Liver (tissue), 9 donors: Measurements from ENCODE around the gene COL20A1. TPM values are rescaled to one million over a fixed set of nuclear protein-coding genes. Genes with fewer than 3 reads are reported as not detected.
A peak's percentile ranks its signal among the peaks of the same experiment; 100 is the strongest.

Experiments
- DNase-seq: peaks from one replicate; pipeline ENCODE4 v3.0.0-alpha.2; 2017; ENCODE audit warnings: low spot score
- H3K27ac ChIP-seq, 2 donors: one replicate each; pipeline ENCODE4 v1.7.0; 2013; ENCODE audit warnings: inconsistent platforms in 2 of 2, low read length in 2 of 2, control low read depth in 1 of 2, low read depth in 1 of 2, mild to moderate bottlenecking in 1 of 2
- H3K27me3 ChIP-seq, 4 donors: one replicate each; pipeline versions ENCODE4 v1.6.1 to v1.7.0; 2013; ENCODE audit warnings: low read length in 3 of 4, inconsistent platforms in 1 of 4, mild to moderate bottlenecking in 1 of 4, moderate library complexity in 1 of 4; ENCODE audit not compliant: control insufficient read depth in 4 of 4, insufficient read depth in 4 of 4
- H3K36me3 ChIP-seq, 4 donors: one replicate each; pipeline versions ENCODE4 v1.6.1 to v1.7.0; 2013; ENCODE audit warnings: low read length in 3 of 4, mild to moderate bottlenecking in 3 of 4, low read depth in 1 of 4, moderate library complexity in 1 of 4; ENCODE audit not compliant: control insufficient read depth in 4 of 4, insufficient read depth in 3 of 4
- H3K4me1 ChIP-seq, 4 donors: one replicate each; pipeline versions ENCODE4 v1.6.1 to v1.7.0; 2013; ENCODE audit warnings: low read length in 3 of 4, mild to moderate bottlenecking in 3 of 4, moderate library complexity in 1 of 4; ENCODE audit not compliant: control insufficient read depth in 4 of 4, insufficient read depth in 4 of 4
- H3K4me3 ChIP-seq, 3 donors: one replicate each; pipeline versions ENCODE4 v1.6.1 to v1.7.0; 2013; ENCODE audit warnings: low read length in 3 of 3, control low read depth in 1 of 3, low read depth in 1 of 3, mild to moderate bottlenecking in 1 of 3
- H3K9ac ChIP-seq, 2 donors: one replicate each; pipeline ENCODE4 v1.7.0; 2013; ENCODE audit warnings: low read length in 2 of 2, mild to moderate bottlenecking in 2 of 2, moderate library complexity in 2 of 2, control low read depth in 1 of 2, low read depth in 1 of 2
- H3K9me3 ChIP-seq, 4 donors: one replicate each; pipeline versions ENCODE4 v1.6.1 to v1.7.0; 2013; ENCODE audit warnings: low read length in 3 of 4; ENCODE audit not compliant: control insufficient read depth in 4 of 4
- FOXA1 ChIP-seq: IDR thresholded peaks from 2 replicates; pipeline ENCODE4 v1.6.1; 2016; ENCODE audit warnings: antibody characterized with exemption
- GABPA ChIP-seq, 2 donors: IDR thresholded peaks in 1 of 2; conservative IDR thresholded peaks in 1 of 2; 2 replicates each; pipeline ENCODE4 v1.6.1; 2016; ENCODE audit warnings: antibody characterized with exemption in 2 of 2, mild to moderate bottlenecking in 1 of 2, moderate library complexity in 1 of 2
- HNF4A ChIP-seq, 2 donors: conservative IDR thresholded peaks; 2 replicates each; pipeline ENCODE4 v1.6.1; 2016; ENCODE audit warnings: antibody characterized with exemption in 2 of 2, mild to moderate bottlenecking in 2 of 2
- HNF4G ChIP-seq: IDR thresholded peaks from 2 replicates; pipeline ENCODE4 v1.6.1; 2016; ENCODE audit warnings: antibody characterized with exemption
- MAX ChIP-seq: IDR thresholded peaks from 2 replicates; pipeline ENCODE4 v1.6.1; 2016; ENCODE audit warnings: antibody characterized with exemption
- NR2F2 ChIP-seq: IDR thresholded peaks from 2 replicates; pipeline ENCODE4 v1.6.1; 2016; ENCODE audit warnings: antibody characterized with exemption
- RAD21 ChIP-seq, 2 donors: IDR thresholded peaks; 2 replicates each; pipeline ENCODE4 v1.6.1; 2016; ENCODE audit warnings: antibody characterized with exemption in 2 of 2, mild to moderate bottlenecking in 2 of 2
- REST ChIP-seq: IDR thresholded peaks from 2 replicates; pipeline ENCODE4 v1.6.1; 2016; ENCODE audit warnings: antibody characterized with exemption, mild to moderate bottlenecking
- RXRA ChIP-seq, 2 donors: IDR thresholded peaks; 2 replicates each; pipeline ENCODE4 v1.6.1; 2017 to 2018; ENCODE audit warnings: antibody characterized with exemption in 2 of 2, mild to moderate bottlenecking in 1 of 2
- SP1 ChIP-seq: IDR thresholded peaks from 2 replicates; pipeline ENCODE4 v1.6.1; 2018; ENCODE audit warnings: antibody characterized with exemption, mild to moderate bottlenecking
- TAF1 ChIP-seq: conservative IDR thresholded peaks from 2 replicates; pipeline ENCODE4 v1.6.1; 2016; ENCODE audit warnings: antibody characterized with exemption, mild to moderate bottlenecking
- ZBTB33 ChIP-seq: IDR thresholded peaks from 2 replicates; pipeline ENCODE4 v1.6.1; 2016; ENCODE audit warnings: antibody characterized with exemption
- WGBS: extraction: QIAGEN DNeasy Blood & Tissue Kit; methylation state at CpG from one replicate; pipeline ENCODE4 v1.1.7; 2013; 5-methylcytosine and 5-hydroxymethylcytosine counted together
- polyA plus RNA-seq, 2 donors: library from polyadenylated mRNA; stranded (reverse) in 1 of 2; unstranded in 1 of 2; fragments of 200-250 nt in 1 of 2; fragments of >200 nt in 1 of 2; fragmentation: Nextera tagmentation in 1 of 2; extraction: Ambion mirVana in 1 of 2; gene quantifications; one replicate each; pipeline versions ENCODE4 v1.2.1 to v1.2.3, GENCODE V29; 2013 to 2015
- total RNA-seq, 2 donors: library from RNA; depleted of rRNA; stranded (reverse); fragments of >200 nt; gene quantifications; one replicate each; pipeline ENCODE4 v1.2.3, GENCODE V29; 2014
- TF ChIP-seq, protein P1 (sequence below): IDR thresholded peaks from 2 replicates; pipeline ENCODE4 v1.6.1; 2016; ENCODE audit warnings: antibody characterized with exemption
- donor health status: healthy.
- donor health status: healthy.
- donor health status: healthy.
- donor health status: healthy.
- donor health status: healthy.

Gene COL20A1
- total and polyA plus RNA-seq, 4 donors, result not detected

- Histone ChIP-seq H3K4me3 (no peak overlapping the region), H3K36me3 (no peaks in the 10 kb centered on the region), H3K27ac (peak overlapping the region; percentile 89 to 94), H3K9me3 (no peaks in the 10 kb centered on the region), H3K4me1 (peaks cover 15 to 93% (median 61%) of the 10 kb centered on the region in 4 donors), H3K27me3 (no peaks in the 10 kb centered on the region), H3K9ac (no peak overlapping the region)
- WGBS, result 82% methylated on average over 16 of the region's 16 CpGs
- no peak for TF ChIP-seq RXRA (IDR thresholded peaks at IDR 0.05)
- DNase-seq, result no peak
Observed at GRCh38 chr20:63362436-63363009, 69.5 kb downstream of the COL20A1 start.

DNA sequence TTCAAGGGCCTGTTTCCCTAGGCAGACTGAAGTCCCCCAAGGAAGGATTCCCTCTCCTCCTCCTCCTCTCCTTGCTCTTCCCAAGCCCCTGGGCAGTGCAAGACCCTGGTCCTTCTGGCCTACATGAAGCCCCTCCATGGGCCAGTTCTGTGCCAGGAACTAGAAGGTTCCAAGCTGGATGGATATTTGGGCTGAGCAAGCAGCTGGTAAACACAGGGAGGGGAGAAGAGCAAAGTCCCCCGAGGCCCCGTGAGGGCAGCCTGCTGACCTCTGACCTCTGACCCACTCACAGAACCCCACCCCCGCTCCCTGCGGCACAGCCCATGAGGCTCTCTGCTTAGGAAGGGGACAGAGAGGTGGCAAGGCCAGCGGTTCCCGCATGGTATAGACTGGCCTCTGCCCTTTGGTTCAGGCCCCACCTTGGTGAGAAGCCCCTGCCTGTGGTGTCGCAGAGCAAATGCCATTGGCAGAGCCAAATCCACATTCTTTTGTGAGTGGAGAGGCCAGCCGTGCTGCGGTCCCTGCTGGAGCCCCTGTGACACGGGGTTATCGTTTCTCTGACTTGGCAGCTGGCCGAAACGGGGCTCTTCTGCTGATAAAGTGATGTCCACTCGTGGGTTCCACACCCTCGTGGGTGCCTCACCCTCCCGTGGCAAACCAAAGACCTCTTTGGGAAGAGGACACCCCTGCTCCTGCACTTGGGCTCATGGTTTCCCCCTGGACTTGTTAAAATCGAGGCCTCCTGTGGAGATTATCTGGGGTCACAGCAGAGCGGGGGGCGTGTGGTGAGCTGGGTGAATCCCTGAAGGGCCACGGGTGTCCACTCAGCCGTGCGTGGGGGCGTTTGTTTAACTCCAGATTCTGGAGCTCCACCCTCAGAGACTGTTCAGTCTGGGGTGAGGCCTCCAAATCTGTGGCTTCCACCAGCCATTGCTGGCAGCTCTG, 70.3 kb downstream of the COL20A1 start:
- no peaks in the 10 kb centered on the region for H3K36me3 ChIP-seq
- 44% methylated on average over 23 of the region's 23 CpGs for WGBS
- peaks cover 10 to 91% (median 57%) of the 10 kb centered on the region in 4 donors for H3K4me1 ChIP-seq
- H3K27ac ChIP-seq, result peak overlapping the region; percentile 89 to 94
- peak; percentile 50 for DNase-seq
- H3K27me3 ChIP-seq, result no peaks in the 10 kb centered on the region
- peak overlapping the region in 2 of 3 donors; percentile 44 to 58 for H3K4me3 ChIP-seq
- TF ChIP-seq RXRA (IDR thresholded peaks at IDR 0.05) (peak; percentile 86 to 94), NR2F2 (peak; percentile 96), SP1 (peak; percentile 77), GABPA (IDR thresholded peaks at IDR 0.05 in 1 of 2, conservative IDR thresholded peaks at IDR 0.05 in 1 of 2) (no peak), HNF4A (conservative IDR thresholded peaks at IDR 0.05) (peak; percentile 76 to 89), HNF4G (peak; percentile 76), MAX (no peak)
- peak overlapping the region; percentile 30 to 35 for H3K9ac ChIP-seq
- H3K9me3 ChIP-seq, result no peaks in the 10 kb centered on the region

DNA sequence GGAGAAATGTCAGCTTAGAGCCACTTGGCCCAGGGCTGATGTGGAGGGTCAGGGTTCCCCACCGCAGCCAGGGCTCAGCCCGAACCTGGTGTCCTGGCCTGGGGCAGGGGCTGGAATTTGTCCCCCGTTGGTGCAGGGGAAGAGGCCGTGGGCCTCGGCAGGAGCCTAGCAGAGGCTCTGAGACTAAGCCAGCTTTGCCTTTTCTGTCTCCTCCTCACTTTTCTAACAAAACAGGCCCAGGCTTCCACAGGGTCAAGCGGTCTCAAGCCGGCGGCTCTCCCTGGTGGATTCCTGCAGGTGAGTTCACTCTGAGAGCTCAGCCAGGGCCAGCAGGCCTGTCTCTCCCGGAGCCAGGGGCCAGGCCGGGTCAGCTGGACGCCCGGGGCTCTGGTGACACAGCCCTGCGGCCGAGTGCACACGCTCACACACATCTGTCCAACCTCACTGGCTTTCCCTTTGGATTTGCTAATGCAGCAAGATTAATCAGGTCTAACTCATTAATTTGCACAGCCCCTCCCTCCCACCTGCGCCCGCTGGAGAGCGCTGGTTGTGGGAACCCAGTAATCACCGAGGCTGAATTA, 71.1 kb downstream of the COL20A1 start:
- peak overlapping the region; percentile 89 to 94 for H3K27ac ChIP-seq
- WGBS, result 45% methylated on average over 19 of the region's 19 CpGs
- no peaks in the 10 kb centered on the region for H3K9me3 ChIP-seq
- no peaks in the 10 kb centered on the region for H3K36me3 ChIP-seq
- peak overlapping the region; percentile 35 to 75 for H3K9ac ChIP-seq
- TF ChIP-seq FOXA1 (no peak), RAD21 (IDR thresholded peaks at IDR 0.05) (no peak), TAF1 (no peak), NR2F2 (no peak), ZBTB33 (no peak), HNF4A (conservative IDR thresholded peaks at IDR 0.05) (peak in 1 of 2 donors; percentile 5), SP1 (peak; percentile 16), MAX (no peak), RXRA (IDR thresholded peaks at IDR 0.05) (peak in 1 of 2 donors; percentile 19), REST (no peak)
- TF ChIP-seq, protein P1, sequence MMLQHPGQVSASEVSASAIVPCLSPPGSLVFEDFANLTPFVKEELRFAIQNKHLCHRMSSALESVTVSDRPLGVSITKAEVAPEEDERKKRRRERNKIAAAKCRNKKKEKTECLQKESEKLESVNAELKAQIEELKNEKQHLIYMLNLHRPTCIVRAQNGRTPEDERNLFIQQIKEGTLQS, result no peak
- H3K4me3 ChIP-seq, result peak overlapping the region in 2 of 3 donors; percentile 44 to 58
- no peaks in the 10 kb centered on the region for H3K27me3 ChIP-seq
- DNase-seq, result peak; percentile 45
- H3K4me1 ChIP-seq, result peaks cover 10 to 83% (median 51%) of the 10 kb centered on the region in 4 donors
